Keratinocyte (primary cell): Measurements from ENCODE around the gene FNDC11. TPM values are rescaled to one million over a fixed set of nuclear protein-coding genes. Genes with fewer than 3 reads are reported as not detected.

Experiments
- DNase-seq: peaks from one replicate; pipeline ENCODE4 v3.0.0-alpha.2; 2011; ENCODE audit warnings: low read depth, missing footprints, low spot score
- FAIRE-seq: peaks from 2 replicates; lab custom pipeline; 2011; peaks lifted over from hg19 to GRCh38; lab: Jason Lieb, UNC
- H2AFZ ChIP-seq: 2 replicates; pipeline ENCODE4 v1.6.0; 2012; ENCODE audit warnings: low read length, control low read depth, inconsistent platforms; ENCODE audit not compliant: control insufficient read depth
- H3K27ac ChIP-seq: 2 replicates; pipeline ENCODE4 v1.5.1; 2011; ENCODE audit warnings: low read length; ENCODE audit not compliant: control insufficient read depth, insufficient read depth
- H3K27me3 ChIP-seq: 3 replicates; pipeline ENCODE4 v1.6.0; 2011; ENCODE audit warnings: low read length; ENCODE audit not compliant: control insufficient read depth, insufficient read depth; ENCODE audit errors: extremely low read depth
- H3K36me3 ChIP-seq, 2 experiments: 2 replicates in 1 of 2; 3 replicates in 1 of 2; pipeline ENCODE4 v1.5.1; 2011; ENCODE audit warnings: low read length in 2 of 2, mild to moderate bottlenecking in 1 of 2; ENCODE audit not compliant: control insufficient read depth in 2 of 2, insufficient read depth in 2 of 2; ENCODE audit errors: extremely low read depth in 1 of 2
- H3K4me1 ChIP-seq: 3 replicates; pipeline ENCODE4 v1.5.1; 2011; ENCODE audit warnings: low read length; ENCODE audit not compliant: control insufficient read depth, insufficient read depth; ENCODE audit errors: extremely low read depth
- H3K4me2 ChIP-seq: 3 replicates; pipeline ENCODE4 v1.6.0; 2011; ENCODE audit warnings: low read depth, low read length; ENCODE audit not compliant: control insufficient read depth, insufficient read depth; ENCODE audit errors: extremely low read depth
- H3K4me3 ChIP-seq, 3 experiments: fragments of 200-600 bp in 1 of 3; sonication (generic) in 1 of 3; 2 replicates in 2 of 3; 3 replicates in 1 of 3; pipeline ENCODE4 v1.5.1; 2011 to 2016; ENCODE audit warnings: low read length in 3 of 3, mild to moderate bottlenecking in 3 of 3, control low read depth in 2 of 3, inconsistent platforms in 1 of 3, low read depth in 1 of 3, mixed read lengths in 1 of 3, mixed run types in 1 of 3, moderate library complexity in 1 of 3; ENCODE audit not compliant: control insufficient read depth in 2 of 3, insufficient read depth in 2 of 3; ENCODE audit errors: extremely low read depth in 1 of 3
- H3K79me2 ChIP-seq: 2 replicates; pipeline ENCODE4 v1.6.0; 2012; ENCODE audit warnings: low read length; ENCODE audit not compliant: control insufficient read depth, insufficient read depth
- H3K9ac ChIP-seq: 3 replicates; pipeline ENCODE4 v1.6.0; 2011; ENCODE audit warnings: low read length; ENCODE audit not compliant: control insufficient read depth, insufficient read depth; ENCODE audit errors: extremely low read depth
- H3K9me1 ChIP-seq: 3 replicates; pipeline ENCODE4 v1.6.0; 2011; ENCODE audit warnings: low read length; ENCODE audit not compliant: control insufficient read depth, insufficient read depth; ENCODE audit errors: extremely low read depth
- H3K9me3 ChIP-seq: 2 replicates; pipeline ENCODE4 v1.5.1; 2012; ENCODE audit warnings: low read depth, low read length; ENCODE audit not compliant: control insufficient read depth
- H4K20me1 ChIP-seq: 3 replicates; pipeline ENCODE4 v1.6.0; 2011; ENCODE audit warnings: low read length; ENCODE audit not compliant: control insufficient read depth, insufficient read depth; ENCODE audit errors: extremely low read depth
- EZH2 ChIP-seq: IDR thresholded peaks from one replicate; pipeline ENCODE4 v1.6.1; 2012; ENCODE audit warnings: inconsistent platforms, mild to moderate bottlenecking, low read length, moderate library complexity
- dilution Hi-C: fragments of 300-500 bp; cut with MboI; formaldehyde crosslinking; loops from one replicate; pipeline ENCODE4 v1.7.0; 2020; ENCODE audit warnings: low sequenced_read_pairs; ENCODE audit not compliant: extremely low pct_ligation_motif_present
- polyA plus RNA-seq, 5 experiments: library from polyadenylated mRNA; depleted of rRNA in 3 of 5; stranded (reverse) in 3 of 5; stranded (forward) in 1 of 5; unstranded in 1 of 5; fragments of >200 nt; gene quantifications; 1 replicate in 1 of 5; 2 replicates in 3 of 5; 3 replicates in 1 of 5; pipeline versions ENCODE4 v1.2.1 to v1.2.3, GENCODE V29; 2011 to 2012; ENCODE audit warnings: missing spikeins in 2 of 5, low read depth in 1 of 5, low replicate concordance in 1 of 5
- TF ChIP-seq, protein P1 (sequence below), 3 experiments: IDR thresholded peaks in 1 of 3; conservative IDR thresholded peaks in 1 of 3; optimal IDR thresholded peaks in 1 of 3; 2 replicates in 2 of 3; 3 replicates in 1 of 3; pipeline versions ENCODE3 to v1.5.1; 2011; ENCODE audit warnings: low read length in 3 of 3, mild to moderate bottlenecking in 3 of 3, moderate library complexity in 2 of 3, control low read depth in 1 of 3, inconsistent platforms in 1 of 3; ENCODE audit not compliant: insufficient read depth in 2 of 3; ENCODE audit errors: extremely low read depth in 1 of 3

Gene FNDC11
- polyA plus RNA-seq, 1 donor (not counting 4 experiments of a cell fraction or from before 2014, with no cell fraction given), result 0.55 TPM

DNA sequence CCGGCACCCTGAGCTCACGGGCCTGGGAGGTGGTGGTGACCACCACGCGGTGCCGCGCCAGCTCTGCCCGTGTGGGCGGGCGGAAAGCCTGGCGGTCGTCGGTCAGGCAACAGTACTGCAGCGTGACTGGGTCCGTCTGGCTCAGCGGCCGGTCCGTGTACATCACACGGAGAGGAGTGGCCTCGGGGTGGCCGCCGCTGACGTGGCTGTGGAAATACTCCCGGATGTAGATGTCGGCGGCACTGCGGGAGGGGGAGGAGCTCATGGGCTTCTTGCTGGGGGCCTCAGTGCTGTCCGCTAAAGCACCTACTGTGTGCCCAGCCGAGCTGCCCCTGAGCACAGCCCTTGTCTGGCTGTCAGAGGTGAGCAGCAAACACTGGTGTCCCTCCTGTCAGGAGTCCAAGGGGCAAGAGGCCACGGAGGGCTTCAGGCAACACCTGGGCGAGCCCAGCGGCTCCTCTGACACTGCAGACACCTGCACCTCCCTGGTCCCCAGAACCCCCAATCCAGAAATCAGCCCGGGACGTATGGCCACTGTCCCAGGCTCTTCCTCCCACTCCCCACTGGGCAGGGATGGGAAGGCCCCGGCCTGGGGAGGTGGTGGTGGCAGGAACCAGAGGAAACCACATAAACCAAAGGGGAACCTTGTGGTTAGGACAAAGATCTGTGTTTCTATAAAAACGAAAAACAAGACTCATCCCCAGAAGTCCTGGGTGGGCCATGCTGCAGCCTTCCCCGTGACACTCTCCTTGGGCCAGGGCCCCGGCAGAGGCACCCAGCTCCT is 13.6 kb downstream of the FNDC11 start:
- H3K36me3 ChIP-seq, result peaks cover 8 to 39% of the 10 kb centered on the region in 2 experiments
- no peak for FAIRE-seq
- dilution Hi-C loops, result no loop called here

DNA sequence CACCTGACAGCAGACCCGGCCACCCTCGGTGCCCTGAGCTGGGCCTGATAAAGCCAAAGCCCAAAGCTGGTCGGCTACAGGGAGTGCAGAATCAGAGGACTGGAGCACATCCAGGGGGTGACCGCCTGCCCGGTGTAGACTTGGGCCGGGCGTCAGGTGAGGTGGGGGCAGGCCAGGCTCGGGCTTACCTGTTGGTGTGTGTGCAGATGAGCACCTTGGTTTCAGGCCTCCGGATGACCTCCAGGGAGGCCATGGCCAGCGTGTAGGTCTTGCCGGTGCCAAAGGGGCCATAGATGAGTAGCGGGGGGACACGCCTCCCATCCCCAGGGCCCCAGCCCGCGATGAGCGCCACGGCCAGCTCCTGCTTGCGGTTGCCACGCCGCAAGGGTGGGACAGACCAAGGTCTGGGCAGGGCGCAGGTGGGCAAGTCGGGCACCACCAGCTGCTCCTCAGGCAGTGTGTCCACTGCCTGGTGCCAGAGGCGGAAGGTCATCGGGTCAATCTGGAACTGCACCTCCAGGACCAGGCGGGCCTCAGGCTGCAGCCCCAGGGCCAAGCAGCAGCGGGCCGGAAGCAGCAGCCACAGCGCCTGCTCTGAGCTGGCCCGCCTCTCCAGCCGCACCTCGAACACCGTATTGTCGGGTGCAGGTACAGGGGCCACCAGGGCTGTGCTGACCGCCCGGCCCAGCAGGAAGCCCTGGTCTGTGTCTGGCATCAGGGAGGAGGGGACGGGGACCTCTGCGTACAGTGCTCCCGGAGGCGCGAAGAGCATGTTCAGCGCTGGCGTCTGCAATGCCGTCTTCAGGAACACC is 14.4 kb downstream of the FNDC11 start:
- TF ChIP-seq, protein P1, sequence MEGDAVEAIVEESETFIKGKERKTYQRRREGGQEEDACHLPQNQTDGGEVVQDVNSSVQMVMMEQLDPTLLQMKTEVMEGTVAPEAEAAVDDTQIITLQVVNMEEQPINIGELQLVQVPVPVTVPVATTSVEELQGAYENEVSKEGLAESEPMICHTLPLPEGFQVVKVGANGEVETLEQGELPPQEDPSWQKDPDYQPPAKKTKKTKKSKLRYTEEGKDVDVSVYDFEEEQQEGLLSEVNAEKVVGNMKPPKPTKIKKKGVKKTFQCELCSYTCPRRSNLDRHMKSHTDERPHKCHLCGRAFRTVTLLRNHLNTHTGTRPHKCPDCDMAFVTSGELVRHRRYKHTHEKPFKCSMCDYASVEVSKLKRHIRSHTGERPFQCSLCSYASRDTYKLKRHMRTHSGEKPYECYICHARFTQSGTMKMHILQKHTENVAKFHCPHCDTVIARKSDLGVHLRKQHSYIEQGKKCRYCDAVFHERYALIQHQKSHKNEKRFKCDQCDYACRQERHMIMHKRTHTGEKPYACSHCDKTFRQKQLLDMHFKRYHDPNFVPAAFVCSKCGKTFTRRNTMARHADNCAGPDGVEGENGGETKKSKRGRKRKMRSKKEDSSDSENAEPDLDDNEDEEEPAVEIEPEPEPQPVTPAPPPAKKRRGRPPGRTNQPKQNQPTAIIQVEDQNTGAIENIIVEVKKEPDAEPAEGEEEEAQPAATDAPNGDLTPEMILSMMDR (optimal IDR thresholded peaks at IDR 0.05 in 1 of 3, IDR thresholded peaks at IDR 0.05 in 1 of 3, conservative IDR thresholded peaks at IDR 0.05 in 1 of 3; ENCODE audit: extremely low read depth in 1 of 3, insufficient read depth in 2 of 3, low read length in 3 of 3), result no peak
- no peak for TF ChIP-seq EZH2
- H3K4me3 ChIP-seq, result no peak overlapping the region
- FAIRE-seq, result no peak
- H3K4me2 ChIP-seq, result no peak overlapping the region
- no peak for DNase-seq
- H3K9ac ChIP-seq, result no peak overlapping the region
- no peak overlapping the region for H2AFZ ChIP-seq
- peaks cover 5% of the 10 kb centered on the region for H3K4me1 ChIP-seq
- peaks cover 8% of the 10 kb centered on the region for H4K20me1 ChIP-seq
- H3K79me2 ChIP-seq, result peaks cover 23% of the 10 kb centered on the region
- H3K9me3 ChIP-seq, result no peaks in the 10 kb centered on the region
- no peak overlapping the region for H3K27ac ChIP-seq
- peaks cover 10 to 34% of the 10 kb centered on the region in 2 experiments for H3K36me3 ChIP-seq
- dilution Hi-C loops, result no loop called here
- no peaks in the 10 kb centered on the region for H3K9me1 ChIP-seq
- H3K27me3 ChIP-seq, result no peaks in the 10 kb centered on the region

More for the DNA sequence above, 13.6 kb downstream of the FNDC11 start:
- Histone ChIP-seq H3K9ac (no peak overlapping the region), H2AFZ (no peak overlapping the region), H3K4me1 (no peaks in the 10 kb centered on the region), H3K27me3 (no peaks in the 10 kb centered on the region), H3K27ac (no peak overlapping the region), H4K20me1 (peaks cover 8% of the 10 kb centered on the region), H3K4me2 (no peak overlapping the region), H3K9me1 (no peaks in the 10 kb centered on the region), H3K9me3 (no peaks in the 10 kb centered on the region), H3K4me3 (no peak overlapping the region), H3K79me2 (peaks cover 15% of the 10 kb centered on the region)
- TF ChIP-seq, protein P1 (optimal IDR thresholded peaks at IDR 0.05 in 1 of 3, IDR thresholded peaks at IDR 0.05 in 1 of 3, conservative IDR thresholded peaks at IDR 0.05 in 1 of 3; ENCODE audit: extremely low read depth in 1 of 3, insufficient read depth in 2 of 3, low read length in 3 of 3), result no peak
- no peak for TF ChIP-seq EZH2
- no peak for DNase-seq
